Mesenchymal stem cell (in vitro differentiated cells and primary cell): ENCODE results near the gene ANOS1.
"Not testable (repeated sequence)": the region's sequence is repeated elsewhere in the genome, so short reads cannot be mapped to it uniquely, and the experiment has no call there.

ENCODE experiments used
- DNase-seq: peaks from one replicate; pipeline ENCODE4 v3.0.0-alpha.2; 2013
- H2AFZ ChIP-seq: one replicate; pipeline ENCODE4 v1.6.1; 2013; ENCODE audit warnings: low read depth, mild to moderate bottlenecking, control low read depth, inconsistent platforms, low read length, moderate library complexity
- H2AK5ac ChIP-seq: 2 replicates; pipeline ENCODE4 v1.6.1; 2013; ENCODE audit warnings: low read length, moderate library complexity, mild to moderate bottlenecking, inconsistent platforms; ENCODE audit not compliant: severe bottlenecking
- H2BK120ac ChIP-seq: one replicate; pipeline ENCODE4 v1.6.1; 2013; ENCODE audit warnings: low read depth, mild to moderate bottlenecking, inconsistent platforms, low read length, moderate library complexity
- H2BK12ac ChIP-seq, 2 experiments: one replicate each; pipeline ENCODE4 v1.6.1; 2013; ENCODE audit warnings: inconsistent platforms in 2 of 2, low read length in 2 of 2, mild to moderate bottlenecking in 2 of 2, moderate library complexity in 2 of 2, control low read depth in 1 of 2
- H2BK15ac ChIP-seq: one replicate; pipeline ENCODE4 v1.6.1; 2013; ENCODE audit warnings: mild to moderate bottlenecking, low read depth, inconsistent platforms; ENCODE audit not compliant: poor library complexity, severe bottlenecking
- H2BK5ac ChIP-seq: 2 replicates; pipeline ENCODE4 v1.6.1; 2013; ENCODE audit warnings: low read depth, mild to moderate bottlenecking, low read length, control low read depth, inconsistent platforms; ENCODE audit not compliant: poor library complexity, severe bottlenecking
- H3K14ac ChIP-seq, 2 experiments: one replicate each; pipeline ENCODE4 v1.6.1; 2013; ENCODE audit warnings: inconsistent platforms in 2 of 2, low read length in 2 of 2, control low read depth in 1 of 2, mild to moderate bottlenecking in 1 of 2, moderate library complexity in 1 of 2
- H3K18ac ChIP-seq, 2 experiments: one replicate each; pipeline ENCODE4 v1.6.1; 2013; ENCODE audit warnings: inconsistent platforms in 2 of 2, low read length in 2 of 2, control low read depth in 1 of 2, low read depth in 1 of 2, mild to moderate bottlenecking in 1 of 2
- H3K23ac ChIP-seq, 2 experiments: one replicate each; pipeline ENCODE4 v1.6.1; 2013; ENCODE audit warnings: inconsistent platforms in 2 of 2, low read length in 2 of 2, mild to moderate bottlenecking in 2 of 2, moderate library complexity in 2 of 2, control low read depth in 1 of 2
- H3K27ac ChIP-seq: 2 replicates; pipeline ENCODE4 v1.5.1; 2013; ENCODE audit warnings: mild to moderate bottlenecking, moderate library complexity, low read length, control low read depth, inconsistent platforms; ENCODE audit not compliant: poor library complexity, severe bottlenecking
- H3K27me3 ChIP-seq, 2 experiments: 2 replicates each; pipeline versions ENCODE4 v1.6.1 to v1.7.0; 2013; ENCODE audit warnings: low read length in 2 of 2, mild to moderate bottlenecking in 2 of 2, moderate library complexity in 2 of 2, control low read depth in 1 of 2, inconsistent platforms in 1 of 2; ENCODE audit not compliant: control insufficient read depth in 1 of 2, insufficient read depth in 1 of 2
- H3K36me3 ChIP-seq, 2 experiments: 2 replicates each; pipeline versions ENCODE4 v1.6.1 to v1.7.0; 2013; ENCODE audit warnings: low read length in 2 of 2, control low read depth in 1 of 2, inconsistent platforms in 1 of 2, low read depth in 1 of 2, mild to moderate bottlenecking in 1 of 2; ENCODE audit not compliant: insufficient read depth in 2 of 2, control insufficient read depth in 1 of 2
- H3K4ac ChIP-seq, 2 experiments: one replicate each; pipeline ENCODE4 v1.6.1; 2013; ENCODE audit warnings: inconsistent platforms in 2 of 2, low read length in 2 of 2, mild to moderate bottlenecking in 2 of 2, moderate library complexity in 2 of 2, control low read depth in 1 of 2, low read depth in 1 of 2
- H3K4me1 ChIP-seq: 2 replicates; pipeline ENCODE4 v1.6.1; 2013; ENCODE audit warnings: low read depth, low read length, control low read depth; ENCODE audit not compliant: control insufficient read depth, insufficient read depth
- H3K4me2 ChIP-seq: 2 replicates; pipeline ENCODE4 v1.6.1; 2013; ENCODE audit warnings: low read length, mild to moderate bottlenecking, inconsistent platforms; ENCODE audit not compliant: poor library complexity, severe bottlenecking
- H3K4me3 ChIP-seq, 2 experiments: 2 replicates each; pipeline versions ENCODE4 v1.5.1 to v1.7.0; 2013; ENCODE audit warnings: low read length in 2 of 2, mild to moderate bottlenecking in 2 of 2, control low read depth in 1 of 2, low read depth in 1 of 2; ENCODE audit not compliant: insufficient read depth in 1 of 2
- H3K79me1 ChIP-seq: replicated peaks from 2 replicates; pipeline ENCODE4 v1.6.1; 2013; ENCODE audit warnings: mild to moderate bottlenecking, control low read depth, low read length, inconsistent platforms; ENCODE audit not compliant: poor library complexity, severe bottlenecking
- H3K9ac ChIP-seq: 2 replicates; pipeline ENCODE4 v1.7.0; 2013; ENCODE audit warnings: mild to moderate bottlenecking, low read length, moderate library complexity
- H3K9me3 ChIP-seq: 2 replicates; pipeline ENCODE4 v1.7.0; 2013; ENCODE audit warnings: mild to moderate bottlenecking, low read length; ENCODE audit not compliant: control insufficient read depth
- H4K8ac ChIP-seq: one replicate; pipeline ENCODE4 v1.6.1; 2013; ENCODE audit warnings: inconsistent platforms, mild to moderate bottlenecking, low read length, moderate library complexity
- H4K91ac ChIP-seq: one replicate; pipeline ENCODE4 v1.6.1; 2013; ENCODE audit warnings: mild to moderate bottlenecking, low read length, inconsistent platforms
- WGBS: methylation state at CpG from one replicate; pipeline ENCODE4 v1.1.7; 2013; ENCODE audit warnings: mixed read lengths; 5-methylcytosine and 5-hydroxymethylcytosine counted together

Gene ANOS1

DNA sequence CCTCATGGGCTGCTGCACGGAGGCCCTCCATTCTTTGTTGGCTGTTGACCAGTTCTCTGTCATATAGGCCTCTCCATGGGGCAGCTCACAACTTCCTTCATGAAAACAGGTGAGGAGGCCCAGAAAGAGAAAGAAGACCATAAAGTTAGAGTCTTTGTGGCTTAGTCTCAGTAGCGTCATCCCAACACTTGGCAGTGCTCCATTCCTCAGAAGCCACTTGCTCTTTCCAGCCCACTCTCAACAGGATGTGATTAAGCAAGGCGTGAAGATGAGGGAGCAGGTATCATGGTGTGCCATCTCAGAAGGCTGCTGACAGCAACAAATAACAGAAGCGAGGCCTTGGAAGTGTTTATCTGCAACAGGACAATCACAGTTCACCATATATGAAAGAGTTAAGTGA, 236.9 kb downstream of the ANOS1 start:
- H2BK12ac ChIP-seq, H3K14ac ChIP-seq, H2BK15ac ChIP-seq, H3K18ac ChIP-seq, DNase-seq, H3K79me1 ChIP-seq, H2AFZ ChIP-seq, H2BK5ac ChIP-seq, H3K4me2 ChIP-seq, H3K9me3 ChIP-seq, H3K23ac ChIP-seq, H2AK5ac ChIP-seq, H3K27me3 ChIP-seq, H3K27ac ChIP-seq, H3K36me3 ChIP-seq, H4K8ac ChIP-seq, H3K9ac ChIP-seq, H4K91ac ChIP-seq, H2BK120ac ChIP-seq, H3K4me3 ChIP-seq, H3K4me1 ChIP-seq, H3K4ac ChIP-seq: not testable (repeated sequence)
- WGBS, result 86% methylated on average over 1 of the region's 4 CpGs

DNA sequence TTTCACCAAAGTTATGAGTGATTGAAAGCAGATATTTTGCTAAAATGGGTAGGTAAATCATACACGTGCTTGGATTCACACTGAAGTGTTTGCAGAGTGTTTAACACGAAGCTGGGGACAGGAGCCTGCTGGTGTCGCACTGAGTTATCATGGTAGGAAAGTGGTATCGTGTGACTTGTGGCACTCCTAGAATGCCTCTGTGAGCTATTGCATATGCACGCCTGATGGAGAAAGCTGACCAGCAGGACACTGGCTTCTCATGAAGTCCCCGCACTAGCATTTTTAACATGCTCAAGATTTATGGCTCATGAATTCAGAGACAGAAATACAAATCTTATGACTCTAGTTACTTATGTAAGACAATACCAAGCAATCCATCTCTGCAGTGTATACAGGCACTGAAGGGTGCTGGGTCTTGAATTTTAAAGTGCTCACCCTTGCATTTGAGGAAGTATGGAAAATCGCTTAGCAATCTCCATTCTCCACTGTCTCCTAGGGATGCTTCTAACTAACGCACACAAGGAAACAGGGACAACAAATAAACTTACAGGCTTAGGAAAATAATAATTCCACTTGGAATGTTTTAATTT, 247.5 kb downstream of the ANOS1 start:
- H4K8ac ChIP-seq, result no peak overlapping the region
- no peaks in the 10 kb centered on the region for H3K79me1 ChIP-seq
- no peak overlapping the region for H3K4me3 ChIP-seq
- no peak overlapping the region for H3K18ac ChIP-seq
- no peak overlapping the region for H3K9ac ChIP-seq
- no peaks in the 10 kb centered on the region for H3K36me3 ChIP-seq
- no peak overlapping the region for H2BK120ac ChIP-seq
- H2AK5ac ChIP-seq, result no peak overlapping the region
- no peaks in the 10 kb centered on the region for H3K4me1 ChIP-seq
- no peak overlapping the region for H3K4ac ChIP-seq
- no peak overlapping the region for H2BK12ac ChIP-seq
- no peak overlapping the region for H3K4me2 ChIP-seq
- no peak overlapping the region for H3K27ac ChIP-seq
- no peak overlapping the region for H3K14ac ChIP-seq
- H4K91ac ChIP-seq, result no peak overlapping the region
- H3K9me3 ChIP-seq, result no peaks in the 10 kb centered on the region
- no peak overlapping the region for H2BK15ac ChIP-seq
- H2AFZ ChIP-seq, result no peak overlapping the region
- no peak for DNase-seq
- no peak overlapping the region for H3K23ac ChIP-seq
- no peak overlapping the region for H2BK5ac ChIP-seq
- no peaks in the 10 kb centered on the region for H3K27me3 ChIP-seq
- WGBS, result 68% methylated on average over 5 of the region's 8 CpGs
